GM18873 (cell line): ENCODE measurements around the gene SMYD4.
"Not testable (repeated sequence)": the region's sequence is repeated elsewhere in the genome, so short reads cannot be mapped to it uniquely, and the experiment has no call there.

Source experiments
- ATAC-seq: cut with Tn5 transposase; IDR thresholded peaks from one replicate; pipeline ENCODE4 v1.9.1; 2021; ENCODE audit warnings: mild to moderate bottlenecking, moderate library complexity, moderate number of reproducible peaks; ENCODE audit not compliant: unreplicated experiment, low FRiP score

SMYD4 gene

DNA sequence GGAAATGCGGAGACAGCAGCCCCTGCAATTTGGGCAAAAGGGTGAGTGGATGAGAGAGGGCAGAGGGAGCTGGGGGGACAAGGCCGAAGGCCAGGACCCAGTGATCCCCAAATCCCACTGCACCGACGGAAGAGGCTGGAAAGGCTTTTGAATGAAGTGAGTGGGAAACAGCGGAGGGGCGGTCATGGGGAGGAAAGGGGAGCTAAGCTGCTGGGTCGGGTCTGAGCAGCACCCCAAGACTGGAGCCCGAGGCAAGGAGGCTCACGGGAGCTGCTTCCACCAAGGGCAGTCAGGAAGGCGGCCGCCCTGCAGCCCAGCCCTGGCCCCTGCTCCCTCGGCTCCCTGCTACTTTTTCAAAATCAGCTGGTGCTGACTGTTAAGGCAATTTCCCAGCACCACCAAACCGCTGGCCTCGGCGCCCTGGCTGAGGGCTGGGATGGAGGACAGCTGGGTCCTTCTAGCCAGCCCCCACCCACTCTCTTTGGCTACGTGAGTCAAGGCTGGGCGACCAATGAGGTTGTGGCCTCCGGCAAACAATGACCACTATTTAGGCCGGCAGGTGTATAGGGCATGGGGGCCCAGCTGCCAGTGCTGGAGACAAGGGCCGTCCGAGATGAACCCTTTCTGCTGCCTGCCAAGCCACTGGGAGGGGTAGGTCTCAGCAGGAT, 67.3 kb downstream of the SMYD4 start:
- ATAC-seq = no peak

- ATAC-seq = no peak
Measured at GRCh38 chr17:1759529-1759928, 70.2 kb downstream of the SMYD4 start.

GRCh38 chr17:1758807-1759206, 70.9 kb downstream of the SMYD4 start:
- no peak for ATAC-seq

DNA sequence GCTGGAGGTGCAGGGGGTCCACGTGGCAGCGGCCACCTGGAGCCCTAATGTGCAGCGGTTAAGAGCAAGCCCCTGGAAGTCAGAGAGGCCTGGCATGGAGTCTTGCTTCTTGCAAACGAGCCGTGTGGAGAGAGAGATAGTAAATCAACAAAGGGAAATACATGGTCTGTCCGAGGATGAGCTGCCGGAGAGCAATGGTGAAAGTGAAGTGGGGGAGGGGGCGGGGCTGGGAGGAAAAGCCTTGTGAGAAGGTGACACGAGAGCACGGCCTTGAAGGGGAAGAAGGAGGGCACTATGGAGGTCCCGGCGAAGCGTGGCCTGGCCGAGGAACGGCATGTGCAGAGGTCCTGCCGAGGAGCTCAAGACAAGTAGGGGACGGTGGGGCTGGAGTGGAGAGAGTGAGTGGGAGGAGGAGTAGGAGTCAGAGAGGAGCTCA, 73.9 kb downstream of the SMYD4 start:
- ATAC-seq = no peak

- no peak for ATAC-seq
Measured at GRCh38 chr17:1755252-1755826, 74.4 kb downstream of the SMYD4 start.

- ATAC-seq = no peak
Measured at GRCh38 chr17:1754430-1755112, 75.1 kb downstream of the SMYD4 start.

DNA sequence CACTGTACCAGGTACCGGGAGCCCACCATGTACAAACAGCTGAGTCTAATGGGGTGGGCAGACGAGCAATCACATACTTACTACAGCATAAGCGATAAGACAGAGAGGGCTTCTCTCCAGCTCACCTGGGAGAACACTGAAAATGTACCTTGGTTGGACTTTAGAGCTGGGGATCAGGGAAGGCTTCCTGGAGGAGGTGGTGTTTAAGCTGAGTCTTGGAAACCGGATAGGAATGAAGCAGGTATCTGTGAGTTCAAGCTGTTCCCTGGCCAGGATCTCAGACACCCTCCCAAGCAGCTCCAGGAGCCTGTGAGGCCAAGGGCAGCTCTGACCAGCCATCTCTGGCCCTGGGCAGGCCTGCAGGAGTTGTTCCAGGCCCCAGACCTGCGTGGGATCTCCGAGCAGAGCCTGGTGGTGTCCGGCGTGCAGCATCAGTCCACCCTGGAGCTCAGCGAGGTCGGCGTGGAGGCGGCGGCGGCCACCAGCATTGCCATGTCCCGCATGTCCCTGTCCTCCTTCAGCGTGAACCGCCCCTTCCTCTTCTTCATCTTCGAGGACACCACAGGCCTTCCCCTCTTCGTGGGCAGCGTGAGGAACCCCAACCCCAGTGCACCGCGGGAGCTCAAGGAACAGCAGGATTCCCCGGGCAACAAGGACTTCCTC, 75.8 kb downstream of the SMYD4 start:
- no peak for ATAC-seq

GRCh38 chr17:1752425-1753262, 77.1 kb downstream of the SMYD4 start:
- no peak for ATAC-seq

DNA sequence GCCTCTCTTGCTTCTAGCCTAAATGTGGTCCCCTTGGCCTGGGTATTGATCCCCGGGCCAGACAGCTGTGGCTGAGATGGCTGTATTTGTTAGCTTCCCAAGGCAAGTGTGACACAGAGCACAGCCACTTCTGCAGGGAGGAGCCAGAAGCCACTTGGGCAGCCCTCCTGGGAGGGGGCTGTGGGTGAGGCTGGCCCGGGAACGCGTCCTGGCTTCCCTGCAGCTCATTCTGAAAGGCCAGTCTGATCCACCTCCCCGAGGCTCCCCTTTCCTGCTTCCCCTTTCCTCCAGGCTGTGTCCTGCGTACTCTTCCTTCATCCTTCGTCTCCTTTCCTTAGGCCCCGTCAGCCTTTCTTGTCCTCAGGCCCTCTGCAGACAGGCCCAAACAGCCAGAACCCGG, 79.1 kb downstream of the SMYD4 start:
- no peak for ATAC-seq

- ATAC-seq = no peak
Measured at GRCh38 chr17:1746975-1747543, 82.6 kb downstream of the SMYD4 start.

GRCh38 chr17:1745513-1746020, 84.1 kb downstream of the SMYD4 start:
- ATAC-seq = no peak

DNA sequence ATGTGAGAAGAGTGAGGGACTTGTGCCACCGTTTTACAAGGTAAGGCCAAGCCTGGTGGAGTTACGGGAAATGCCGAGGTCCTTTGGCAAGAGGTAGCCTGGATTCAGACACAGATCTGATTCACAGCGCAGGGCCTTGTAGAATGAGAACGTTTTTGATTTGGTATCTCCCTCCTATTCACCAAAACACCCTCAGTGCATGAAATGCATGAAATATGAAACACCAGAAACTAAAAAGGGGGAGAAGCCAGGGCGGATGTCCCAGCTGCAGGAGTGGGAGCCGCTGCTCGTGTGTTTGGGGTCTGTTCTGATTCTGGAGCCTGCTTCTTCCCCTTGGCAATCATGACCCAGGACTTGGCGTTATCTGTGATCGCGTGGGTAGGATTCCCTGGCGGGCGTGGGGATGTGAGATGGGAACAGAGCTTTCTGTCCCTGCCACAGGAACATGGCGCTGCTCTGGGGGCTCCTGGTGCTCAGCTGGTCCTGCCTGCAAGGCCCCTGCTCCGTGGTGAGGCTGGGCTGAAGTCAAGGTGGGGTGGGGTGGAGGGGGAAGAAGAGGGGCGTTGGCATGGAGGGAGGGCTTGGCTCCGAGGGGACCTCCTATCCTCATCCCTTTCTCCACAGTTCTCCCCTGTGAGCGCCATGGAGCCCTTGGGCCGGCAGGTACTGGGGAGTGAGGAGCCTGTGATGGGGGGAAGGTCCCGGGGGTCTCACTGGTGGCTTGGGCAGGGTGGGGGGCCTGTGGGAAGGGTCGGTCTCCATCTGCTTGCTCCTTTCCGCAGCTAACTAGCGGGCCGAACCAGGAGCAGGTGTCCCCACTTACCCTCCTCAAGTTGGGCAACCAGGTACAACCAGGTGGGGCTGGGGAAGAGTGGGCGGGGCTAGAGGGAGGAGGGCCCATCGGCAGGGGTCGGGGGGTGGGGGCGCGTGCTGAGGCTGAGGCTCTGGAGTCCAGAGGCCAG, 84.9 kb downstream of the SMYD4 start:
- no peak for ATAC-seq

DNA sequence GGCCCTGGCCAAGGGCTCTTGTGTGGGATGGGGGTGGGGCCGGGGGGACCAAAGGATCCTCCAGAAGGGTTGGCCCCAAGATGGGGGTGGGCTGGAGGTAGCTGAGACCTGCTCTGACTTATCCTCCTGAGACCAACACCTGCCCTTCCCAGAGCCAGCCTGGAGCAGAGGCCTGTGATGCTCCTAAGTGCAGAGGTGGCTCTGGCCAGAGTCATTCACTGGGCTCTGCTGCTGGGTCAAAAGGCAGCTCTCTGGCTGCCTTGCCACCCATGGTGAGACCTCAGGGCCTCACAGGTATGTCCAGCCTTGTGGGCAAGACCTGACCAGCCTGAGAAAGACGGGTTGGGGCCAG, 86.6 kb downstream of the SMYD4 start:
- no peak for ATAC-seq

- ATAC-seq = no peak
Measured at GRCh38 chr17:1742371-1743087, 87.2 kb downstream of the SMYD4 start, which contains the start of gene SERPINF2. SERPINF2 (plus strand) TSS chr17:1742871; CDS start chr17:1744996, 2,125 bp downstream.

DNA sequence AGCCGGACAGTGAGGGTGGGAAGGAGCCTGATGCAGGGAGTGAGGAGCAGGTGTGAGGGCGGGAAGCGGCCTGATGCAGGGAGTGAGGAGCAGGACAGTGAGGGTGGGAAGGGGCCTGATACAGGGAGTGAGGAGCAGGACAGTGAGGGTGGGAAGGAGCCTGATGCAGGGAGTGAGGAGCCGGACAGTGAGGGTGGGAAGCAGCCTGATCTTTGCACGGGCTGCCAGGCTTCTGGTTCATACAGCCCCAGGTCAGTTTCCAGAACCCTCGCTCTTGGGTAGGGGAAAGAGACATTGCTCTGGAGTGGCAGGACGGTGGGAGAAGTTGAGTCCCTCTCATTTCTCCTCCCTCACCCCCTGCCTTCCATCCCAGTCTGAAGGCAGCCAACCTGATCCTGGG, 87.8 kb downstream of the SMYD4 start:
- not testable (repeated sequence) for ATAC-seq

DNA sequence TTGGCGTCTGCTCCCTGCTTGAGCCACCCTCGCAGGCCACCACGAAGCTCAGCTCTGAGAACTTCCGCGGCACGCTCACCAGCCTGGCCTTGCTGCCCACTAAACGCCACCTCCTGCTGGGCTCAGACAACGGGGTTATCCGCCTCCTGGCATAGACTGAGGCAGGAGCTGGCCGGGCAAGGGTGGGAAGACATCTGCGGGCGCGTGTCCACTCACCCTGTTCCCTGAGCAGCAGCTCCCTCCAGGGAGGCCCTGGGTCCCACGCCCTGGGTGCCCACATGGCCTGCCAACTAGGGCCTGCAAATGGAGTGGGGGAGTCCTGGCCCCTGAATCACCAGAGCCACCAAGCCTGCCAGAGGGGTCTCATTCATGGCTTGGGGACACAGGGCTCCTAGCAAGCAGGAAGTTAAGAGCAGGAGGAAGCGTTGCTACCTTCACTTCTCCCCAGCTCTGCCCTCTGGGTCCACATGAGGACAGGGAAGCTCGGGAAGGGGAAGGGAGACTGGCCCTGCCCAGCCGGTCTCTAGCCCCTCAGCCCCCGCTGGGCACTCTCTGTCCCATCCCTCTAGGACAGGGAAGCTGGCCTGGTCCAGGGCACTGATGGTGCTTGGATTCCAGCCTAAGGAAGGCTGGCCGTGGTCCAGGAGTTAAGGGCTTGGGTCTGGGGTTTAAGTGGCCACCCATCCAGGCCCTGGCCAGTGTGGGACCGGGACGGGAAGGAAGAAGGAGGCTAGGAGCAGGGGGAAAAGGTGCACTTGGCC, 92.0 kb downstream of the SMYD4 start:
- no peak for ATAC-seq
